Stomach (tissue), 19 donors: ENCODE results near the gene SLC38A3. TPM values are rescaled to one million over a fixed set of nuclear protein-coding genes. Genes with fewer than 3 reads are reported as not detected.

ENCODE experiments used
- DNase-seq, 2 donors: peaks; one replicate each; pipeline versions ENCODE4 v3.0.0 to v3.0.0-alpha.2; 2013 to 2019
- H3K27ac ChIP-seq, 5 donors: fragments of 200-600 bp in 4 of 5; sonication (generic) in 4 of 5; one replicate each; pipeline ENCODE4 v1.5.1; 2013 to 2019; ENCODE audit warnings: mild to moderate bottlenecking in 1 of 5, moderate library complexity in 1 of 5
- H3K27me3 ChIP-seq, 3 donors: fragments of 200-600 bp; sonication (generic); one replicate each; pipeline ENCODE4 v1.5.1; 2017 to 2019; ENCODE audit warnings: mixed run types in 1 of 3
- H3K36me3 ChIP-seq, 4 donors: fragments of 200-600 bp; sonication (generic); 1 replicate in 3 of 4; 2 replicates in 1 of 4; pipeline ENCODE4 v1.5.1; 2016 to 2019
- H3K4me1 ChIP-seq, 4 donors: fragments of 200-600 bp; sonication (generic); one replicate each; pipeline ENCODE4 v1.5.1; 2016 to 2019
- H3K4me3 ChIP-seq, 4 donors: fragments of 200-600 bp; sonication (generic) in 3 of 4; one replicate each; pipeline ENCODE4 v1.5.1; 2016 to 2019; ENCODE audit warnings: mild to moderate bottlenecking in 1 of 4
- H3K9me3 ChIP-seq, 4 donors: fragments of 200-600 bp; sonication (generic); one replicate each; pipeline ENCODE4 v1.5.1; 2016 to 2019
- CTCF ChIP-seq, 7 experiments: fragments of 450-650 bp in 4 of 7; fragments of 200-600 bp in 3 of 7; sonication (generic) in 3 of 7; IDR thresholded peaks; one replicate each; pipeline ENCODE4 v1.5.1; 2016 to 2019; ENCODE audit warnings: antibody characterized with exemption in 7 of 7, control low read depth in 2 of 7, mild to moderate bottlenecking in 1 of 7
- EP300 ChIP-seq: sonication (generic); formaldehyde crosslinking; IDR thresholded peaks from one replicate; pipeline ENCODE4 v1.6.1; 2017; ENCODE audit warnings: antibody characterized with exemption
- POLR2A ChIP-seq, 4 donors: fragments of 450-650 bp; IDR thresholded peaks; one replicate each; pipeline ENCODE4 v1.6.1; 2016; ENCODE audit warnings: antibody characterized with exemption in 4 of 4, control low read depth in 2 of 4, mild to moderate bottlenecking in 1 of 4, moderate library complexity in 1 of 4
- POLR2AphosphoS5 ChIP-seq, 3 donors: sonication (generic); formaldehyde crosslinking; IDR thresholded peaks; one replicate each; pipeline ENCODE4 v1.6.1; 2016; ENCODE audit warnings: antibody characterized with exemption in 3 of 3
- WGBS, 5 donors: extraction: QIAGEN DNeasy Blood & Tissue Kit in 3 of 5; methylation state at CpG; one replicate each; pipeline versions ENCODE4 v1.1.5 to v1.1.7; 2013 to 2018; 5-methylcytosine and 5-hydroxymethylcytosine counted together
- intact Hi-C: fragments of 100-400 bp; cut with DNase I; formaldehyde crosslinking; loops from one replicate; pipeline ENCODE4 v1.15.1; 2023; ENCODE audit warnings: low total_unique reads
- long read RNA-seq, 10 donors: transcript quantifications; one replicate each; lab custom pipeline, GENCODE V29; 2026
- polyA plus RNA-seq, 3 donors: library from polyadenylated mRNA; stranded (reverse); fragments of 200-250 nt; gene quantifications; one replicate each; pipeline ENCODE4 v1.2.3, GENCODE V29; 2013
- total RNA-seq, 5 donors: library from RNA; depleted of rRNA; stranded (reverse); fragments of >200 nt; gene quantifications; one replicate each; pipeline versions ENCODE4 v1.1.0 to v1.2.3, GENCODE V29; 2014 to 2016
- donor health status: healthy with polysubstance abuse.
- donor health status: Bipolar disorder and iron deficiency.
- donor health status: healthy.

The SLC38A3 gene
- total RNA-seq (1 to 10 TPM in 1 of 5 donors, not detected in 4; 3.1 TPM), polyA plus RNA-seq (1 to 10 TPM in 1 of 3 donors, under 1 TPM in 2; 0.15 to 1.1 (median 0.93) TPM)
- long read RNA-seq, donor 1, result 0 reads
- long read RNA-seq, donor 2, result 0 reads
- long read RNA-seq, donor 3, result 0 reads
- long read RNA-seq, donor 4, result 0 reads
- long read RNA-seq, donor 5, result 0 reads
- long read RNA-seq, donor 6, result 0 reads
- long read RNA-seq, donor 7, result 0 reads
- long read RNA-seq, donor 8, result 0 reads
- long read RNA-seq, donor 9, result 0 reads
- long read RNA-seq, donor 10, result 0 reads

DNA sequence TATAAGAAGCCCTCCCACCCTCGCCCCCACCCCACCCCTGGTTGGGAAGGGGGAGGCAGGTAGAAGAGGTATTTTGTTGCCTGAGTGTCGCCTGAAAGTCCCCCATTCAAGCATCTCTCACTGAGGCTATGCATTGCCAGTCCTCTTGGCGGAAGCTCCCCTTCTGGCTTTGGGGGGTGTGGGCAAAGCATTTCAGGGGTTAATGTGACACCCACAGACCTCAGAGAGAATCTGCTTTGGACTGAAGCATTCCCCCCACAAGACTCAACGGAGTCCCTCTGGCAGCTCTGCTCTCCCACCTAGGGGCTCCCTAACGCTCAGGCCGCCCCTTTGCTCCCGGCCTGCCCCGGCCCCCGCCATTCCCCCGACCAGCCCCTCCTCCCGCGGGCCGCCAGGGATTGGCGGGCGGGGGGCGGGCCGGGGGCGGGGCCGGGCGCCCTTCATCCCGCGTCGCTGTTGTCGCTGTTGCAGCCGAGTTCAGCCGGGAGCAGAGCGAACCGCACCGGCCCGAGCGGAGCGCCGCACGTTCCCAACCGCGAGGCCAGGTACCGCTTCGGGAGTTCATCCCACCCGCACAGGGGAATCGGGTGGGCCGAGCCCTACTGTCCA, at the start of gene SLC38A3:
SLC38A3 (plus strand) TSS at position 468 of the 609 bp plus-strand sequence. CDS start 8,929 bp downstream, outside the sequence.
- no peak for TF ChIP-seq POLR2AphosphoS5 (IDR thresholded peaks at IDR 0.05)
- TF ChIP-seq POLR2A (IDR thresholded peaks at IDR 0.05), result no peak
- TF ChIP-seq EP300, result no peak
- TF ChIP-seq CTCF (IDR thresholded peaks at IDR 0.05), result no peak
- H3K9me3 ChIP-seq, result no peaks in the 10 kb centered on the region
- no peaks in the 10 kb centered on the region for H3K36me3 ChIP-seq
- H3K27ac ChIP-seq, result peak within 1 kb of the TSS in 2 of 5 donors; percentile 6 to 18
- H3K27me3 ChIP-seq, result peaks cover 9 to 66% (median 38%) of the 10 kb centered on the region in 3 donors
- DNase-seq, result peak; percentile 39 to 82
- H3K4me3 ChIP-seq, result peak within 1 kb of the TSS; percentile 37 to 55 (median 44)
- intact Hi-C loops, result no loop called here
- peaks cover 15 to 24% (median 19%) of the 10 kb centered on the region in 4 donors for H3K4me1 ChIP-seq
- 5 to 35% (median 5%) methylated on average over 3 to 41 of the region's 41 CpGs for WGBS, 5 donors

DNA sequence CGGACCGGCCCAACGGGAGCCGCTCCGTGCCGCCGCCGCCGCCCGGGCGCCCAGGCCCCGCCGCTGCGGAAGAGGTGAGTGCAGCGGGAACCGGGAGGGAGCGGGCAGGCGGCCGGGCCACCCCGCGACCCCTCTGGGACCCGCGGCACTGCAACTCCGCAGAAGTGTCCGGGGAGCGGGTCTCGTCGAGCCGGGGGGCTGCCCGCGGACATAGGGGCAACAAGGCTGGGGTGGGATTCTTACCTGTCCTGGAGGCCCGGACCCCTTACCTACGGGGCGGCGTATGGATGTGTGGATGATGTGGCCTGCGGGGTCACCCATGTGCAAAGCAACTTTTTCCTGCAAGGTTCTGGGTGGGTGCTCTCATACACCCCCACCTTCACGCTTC, 49.6 kb upstream of the SLC38A3 start:
- TF ChIP-seq POLR2A (IDR thresholded peaks at IDR 0.05) (no peak), POLR2AphosphoS5 (IDR thresholded peaks at IDR 0.05) (no peak), CTCF (IDR thresholded peaks at IDR 0.05) (no peak), EP300 (no peak)

GRCh38 chr3:50155891-50156290, 49.2 kb upstream of the SLC38A3 start:
- Histone ChIP-seq H3K4me1 (peaks cover 49 to 76% (median 75%) of the 10 kb centered on the region in 4 donors), H3K4me3 (peak overlapping the region; percentile 59 to 73 (median 64)), H3K36me3 (no peaks in the 10 kb centered on the region), H3K27ac (peak overlapping the region; percentile 82 to 90 (median 85)), H3K9me3 (no peaks in the 10 kb centered on the region), H3K27me3 (peaks cover 0 to 39% (median 12%) of the 10 kb centered on the region in 3 donors)
- WGBS, 5 donors, result 9 to 23% (median 15%) methylated on average over 13 of the region's 13 CpGs
- peak in 1 of 2 donors; percentile 59 for DNase-seq
- TF ChIP-seq POLR2AphosphoS5 (IDR thresholded peaks at IDR 0.05) (no peak), CTCF (IDR thresholded peaks at IDR 0.05) (no peak), POLR2A (IDR thresholded peaks at IDR 0.05) (no peak), EP300 (no peak)
- intact Hi-C loops, result no loop called here

More for the DNA sequence above, 49.6 kb upstream of the SLC38A3 start:
- Histone ChIP-seq H3K4me3 (peak overlapping the region; percentile 59 to 73 (median 64)), H3K4me1 (peaks cover 45 to 76% (median 75%) of the 10 kb centered on the region in 4 donors), H3K27ac (peak overlapping the region; percentile 82 to 90 (median 85)), H3K27me3 (peaks cover 0 to 39% (median 12%) of the 10 kb centered on the region in 3 donors), H3K36me3 (no peaks in the 10 kb centered on the region), H3K9me3 (no peaks in the 10 kb centered on the region)
- intact Hi-C loops, result no loop called here
- no peak for DNase-seq
- WGBS, 5 donors, result 1 to 4% (median 2%) methylated on average over 6 to 37 of the region's 37 CpGs

- TF ChIP-seq CTCF (IDR thresholded peaks at IDR 0.05) (no peak), POLR2AphosphoS5 (IDR thresholded peaks at IDR 0.05) (no peak), POLR2A (IDR thresholded peaks at IDR 0.05) (no peak), EP300 (no peak)
- Histone ChIP-seq H3K27ac (peak overlapping the region; percentile 82 to 90 (median 85)), H3K9me3 (no peaks in the 10 kb centered on the region), H3K27me3 (peaks cover 0 to 39% (median 12%) of the 10 kb centered on the region in 3 donors), H3K4me3 (peak overlapping the region; percentile 59 to 73 (median 64)), H3K4me1 (peaks cover 58 to 76% (median 75%) of the 10 kb centered on the region in 4 donors), H3K36me3 (no peaks in the 10 kb centered on the region)
- WGBS, 5 donors, result 7 to 18% (median 11%) methylated on average over 18 to 20 of the region's 20 CpGs
- intact Hi-C loops, result no loop called here
- peak; percentile 57 to 84 for DNase-seq
Observed at GRCh38 chr3:50156549-50157493, 48.2 kb upstream of the SLC38A3 start.
